HG03571 (cell line): ENCODE measurements around the gene ZG16B.

Experiments used
- ATAC-seq: cut with Tn5 transposase; IDR thresholded peaks from one replicate; pipeline ENCODE4 v1.9.1; 2021; ENCODE audit not compliant: unreplicated experiment

Gene ZG16B

DNA sequence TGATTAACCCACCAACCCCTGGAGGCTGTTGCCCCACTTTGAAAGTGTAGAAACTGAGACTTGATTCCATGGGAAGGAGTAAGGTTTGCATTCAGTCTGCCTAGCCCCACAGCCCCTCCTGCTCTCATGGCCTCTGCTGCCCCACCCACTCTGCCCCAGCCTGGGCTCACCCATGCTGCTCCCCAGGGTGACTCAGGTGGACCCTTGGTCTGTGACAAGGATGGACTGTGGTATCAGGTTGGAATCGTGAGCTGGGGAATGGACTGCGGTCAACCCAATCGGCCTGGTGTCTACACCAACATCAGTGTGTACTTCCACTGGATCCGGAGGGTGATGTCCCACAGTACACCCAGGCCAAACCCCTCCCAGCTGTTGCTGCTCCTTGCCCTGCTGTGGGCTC lies 25.4 kb upstream of the ZG16B start:
- no peak for ATAC-seq

GRCh38 chr16:2806286-2806685 lies 23.8 kb upstream of the ZG16B start:
- ATAC-seq: no peak

DNA sequence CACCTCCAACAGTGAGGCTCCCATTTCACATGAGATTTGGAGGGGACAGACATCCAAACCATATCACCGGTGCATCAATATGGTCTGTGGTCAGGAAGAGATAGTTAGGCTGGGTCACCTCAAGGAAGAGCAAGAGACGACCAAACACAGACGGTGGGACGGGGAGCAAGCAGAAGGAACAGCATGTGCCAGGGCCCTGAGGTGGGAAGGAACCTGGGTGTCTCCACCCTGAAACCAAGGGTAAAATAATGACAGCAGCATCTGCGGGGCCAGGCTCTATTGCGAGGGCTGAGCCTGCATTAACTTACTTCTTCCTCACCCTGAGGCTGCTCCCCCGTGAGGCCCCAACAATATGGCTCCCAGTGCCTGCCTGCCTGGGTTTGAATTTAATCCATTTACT lies 21.9 kb upstream of the ZG16B start:
- ATAC-seq: no peak

- ATAC-seq: no peak
Observed at GRCh38 chr16:2809149-2809760, 20.8 kb upstream of the ZG16B start.

DNA sequence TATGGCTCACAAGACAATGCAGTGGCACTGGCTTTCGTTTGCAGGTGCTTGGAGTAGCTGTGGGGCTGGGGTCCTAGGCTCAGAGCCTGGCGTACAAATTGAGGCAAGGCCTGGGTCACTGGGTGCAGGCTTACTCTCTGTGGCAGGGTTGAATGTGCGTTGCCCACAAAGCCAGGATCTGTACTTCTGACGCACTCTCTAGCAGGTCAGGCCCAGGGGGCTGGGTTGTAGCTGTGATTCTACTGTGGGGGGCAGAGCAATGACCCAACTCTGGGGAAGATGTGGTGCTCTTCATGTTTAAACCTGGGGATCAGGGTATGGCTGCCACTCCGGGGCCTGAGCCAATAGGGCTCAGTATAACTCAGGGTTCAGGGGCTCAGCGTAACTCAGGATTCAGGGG lies 19.5 kb upstream of the ZG16B start:
- ATAC-seq: no peak

GRCh38 chr16:2811703-2812471 lies 18.2 kb upstream of the ZG16B start:
- no peak for ATAC-seq

DNA sequence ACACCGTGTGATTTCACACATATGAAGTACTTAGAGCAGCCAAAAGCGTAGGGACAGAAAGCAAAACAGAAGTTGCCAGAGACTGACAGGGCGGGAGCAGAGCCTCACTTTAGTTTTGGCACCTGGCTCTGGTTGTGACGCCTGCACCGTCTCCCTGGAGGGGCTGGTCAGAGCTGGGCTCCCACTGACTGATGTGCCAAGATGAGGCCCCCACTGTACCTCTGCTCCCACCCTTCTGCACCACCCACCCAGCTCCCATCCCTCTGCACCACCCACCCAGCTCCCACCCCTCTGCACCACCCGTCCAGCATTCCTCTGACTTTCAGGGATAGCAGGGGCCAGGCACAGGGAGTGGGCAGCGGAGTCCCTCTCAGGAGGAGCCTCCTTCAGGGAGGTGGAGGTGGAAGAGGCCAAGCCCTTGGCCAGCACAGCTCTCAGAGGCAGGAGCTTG lies 16.3 kb upstream of the ZG16B start:
- ATAC-seq: no peak

DNA sequence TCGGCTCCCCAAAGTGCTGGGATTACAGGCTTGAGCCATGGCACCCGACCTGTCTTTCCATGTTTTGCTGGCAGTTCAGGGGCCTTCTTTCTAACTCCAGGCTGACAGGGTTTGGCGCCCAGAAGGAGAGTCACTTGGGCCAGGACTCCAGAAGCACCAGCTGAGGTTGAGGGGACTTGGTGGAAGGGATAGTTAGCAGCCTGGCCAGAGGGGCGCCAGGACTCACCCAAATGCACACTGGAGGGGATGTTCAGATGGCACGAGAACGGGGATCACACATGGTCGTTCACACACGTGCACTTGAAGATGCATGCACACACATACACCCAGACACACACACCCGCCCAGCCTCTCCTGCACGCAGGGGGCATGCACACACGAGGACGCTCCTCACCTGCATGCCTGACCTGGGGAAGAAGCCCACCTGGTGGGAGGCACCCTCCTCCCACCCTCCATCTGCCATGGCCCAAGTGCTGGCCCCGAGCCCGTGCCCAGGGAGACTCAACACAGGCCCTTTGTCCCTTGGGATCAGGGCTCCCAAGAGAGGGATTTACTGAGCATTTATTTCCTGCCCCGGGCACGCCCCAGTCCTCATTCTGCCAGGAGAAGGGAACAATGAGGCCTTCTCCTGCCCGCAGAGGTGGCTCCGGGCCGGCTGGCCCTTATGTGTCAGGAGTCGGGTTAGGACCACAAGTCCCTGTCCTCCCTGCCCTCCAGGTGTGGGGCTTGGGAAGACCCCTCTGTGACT lies 15.4 kb upstream of the ZG16B start:
- ATAC-seq: no peak

DNA sequence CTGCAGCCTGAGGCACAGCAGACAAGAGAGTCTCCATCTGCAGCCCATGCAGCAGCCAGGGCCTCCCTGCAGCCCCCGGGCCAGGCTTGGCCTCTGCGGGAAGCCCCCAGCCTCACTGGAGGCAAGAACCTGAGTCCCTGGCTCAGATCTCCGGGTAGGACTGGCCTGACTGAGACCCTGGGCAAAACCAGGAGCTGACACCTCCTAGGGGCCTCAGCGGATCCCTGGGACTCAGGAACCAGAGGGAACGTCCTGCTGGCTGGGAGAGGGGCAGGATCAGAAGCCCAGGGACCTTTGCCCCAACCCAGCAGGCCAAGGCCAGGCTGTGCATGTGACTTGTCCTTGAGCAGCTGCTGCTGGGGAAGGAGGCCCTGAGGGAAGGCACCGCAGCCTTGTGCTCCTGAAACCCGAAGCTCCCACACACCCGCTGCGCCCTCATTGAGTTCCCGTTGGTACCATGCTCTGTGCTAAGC lies 14.8 kb upstream of the ZG16B start:
- no peak for ATAC-seq

- ATAC-seq: no peak
Observed at GRCh38 chr16:2816751-2817339, 13.3 kb upstream of the ZG16B start, which contains the start of gene PRSS21. Gene PRSS21 (plus strand): TSS chr16:2817237. CDS start chr16:2817269, 32 bp downstream.

- ATAC-seq: no peak
Observed at GRCh38 chr16:2817340-2818271, 12.5 kb upstream of the ZG16B start.

GRCh38 chr16:2818272-2818876 lies 11.7 kb upstream of the ZG16B start:
- ATAC-seq: no peak

DNA sequence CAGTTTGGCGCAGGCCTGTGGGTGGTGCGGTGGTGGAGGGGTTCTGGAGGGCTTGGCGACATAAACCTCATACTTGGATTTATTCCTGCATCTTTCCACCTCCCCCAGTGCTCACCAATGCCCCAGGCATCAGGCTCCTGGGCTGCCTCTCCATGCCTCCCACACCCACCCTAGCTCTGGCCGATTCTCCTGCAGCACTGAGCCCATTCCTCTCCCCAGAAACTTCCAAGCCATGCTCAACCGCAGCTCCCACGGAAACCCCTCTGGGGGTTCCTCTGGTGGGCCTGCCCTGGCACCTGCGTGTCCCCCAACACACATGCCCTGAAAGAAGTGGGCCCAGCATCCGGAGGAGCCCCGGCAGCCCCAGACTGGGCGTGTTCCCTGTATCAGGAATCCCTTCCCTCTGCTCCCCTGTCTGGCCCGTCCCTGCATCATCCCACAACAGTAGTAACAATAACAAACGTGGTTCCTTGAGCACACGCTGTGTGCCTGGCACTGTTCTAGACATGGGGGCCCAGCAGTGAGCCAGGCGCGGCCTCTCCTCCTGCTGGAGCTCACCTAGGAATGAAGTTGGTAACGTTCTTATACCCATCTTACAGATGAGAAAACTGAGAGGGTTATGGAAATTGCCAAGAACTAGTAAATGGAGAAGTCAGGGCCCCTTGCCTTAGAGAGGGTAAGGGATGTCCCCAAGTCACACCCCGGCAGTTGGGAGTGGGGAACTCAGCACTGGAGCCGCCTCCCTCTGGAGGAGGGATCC lies 10.7 kb upstream of the ZG16B start:
- ATAC-seq: no peak

GRCh38 chr16:2819939-2820835 lies 9.9 kb upstream of the ZG16B start:
- no peak for ATAC-seq

GRCh38 chr16:2820836-2821486 lies 9.1 kb upstream of the ZG16B start:
- no peak for ATAC-seq

- ATAC-seq: no peak
Observed at GRCh38 chr16:2821487-2822157, 8.5 kb upstream of the ZG16B start.

DNA sequence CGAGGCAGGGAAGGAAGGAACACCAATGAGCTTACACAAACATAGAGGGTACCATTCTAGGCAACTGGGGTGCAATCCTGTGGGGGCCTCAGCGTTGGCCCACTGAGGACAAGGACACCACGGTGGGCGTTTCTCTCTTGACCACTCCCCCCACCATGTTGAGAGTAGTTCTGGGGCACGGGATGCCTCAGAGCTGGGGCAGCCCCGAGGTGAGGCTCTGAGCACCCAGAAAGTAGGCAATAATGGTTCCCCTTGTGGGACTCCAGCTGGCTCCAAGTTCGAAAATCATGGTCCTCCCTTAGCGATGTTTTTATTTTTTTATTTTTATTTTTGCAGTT lies 8.0 kb upstream of the ZG16B start:
- ATAC-seq: no peak
